ENCODE data around the gene POC5.

The POC5 gene

GRCh38 chr5:75659791-75660450 lies 57.3 kb downstream of the POC5 start:
- no peak for DNase-seq

- DNase-seq, result no peak
Observed at GRCh38 chr5:75656311-75657003, 60.8 kb downstream of the POC5 start.

- no peak for DNase-seq
Observed at GRCh38 chr5:75654693-75655295, 62.4 kb downstream of the POC5 start.

- no peak for DNase-seq
Observed at GRCh38 chr5:75653521-75653920, 63.7 kb downstream of the POC5 start.

GRCh38 chr5:75651575-75652238 lies 65.5 kb downstream of the POC5 start:
- DNase-seq, result no peak

GRCh38 chr5:75648712-75649111 lies 68.5 kb downstream of the POC5 start:
- DNase-seq, result no peak

- DNase-seq, result peak; percentile 39
Observed at GRCh38 chr5:75640826-75641225, 76.4 kb downstream of the POC5 start.

GRCh38 chr5:75640395-75640794 lies 76.8 kb downstream of the POC5 start:
- DNase-seq, result peak; percentile 93

- no peak for DNase-seq
Observed at GRCh38 chr5:75639535-75640311, 77.5 kb downstream of the POC5 start.

GRCh38 chr5:75637949-75638348 lies 79.3 kb downstream of the POC5 start:
- DNase-seq, result no peak

GRCh38 chr5:75632321-75632720 lies 84.9 kb downstream of the POC5 start:
- DNase-seq, result no peak

GRCh38 chr5:75630875-75631274 lies 86.4 kb downstream of the POC5 start:
- no peak for DNase-seq

GRCh38 chr5:75627801-75628200 lies 89.4 kb downstream of the POC5 start:
- DNase-seq, result no peak

GRCh38 chr5:75626959-75627358 lies 90.3 kb downstream of the POC5 start:
- no peak for DNase-seq
